ENCODE measurements around the gene ZNF670.
"Not testable (repeated sequence)": the region's sequence is repeated elsewhere in the genome, so short reads cannot be mapped to it uniquely, and the experiment has no call there.

The ZNF670 gene

GRCh38 chr1:247037511-247038320 is 40.9 kb downstream of the ZNF670 start:
- no peak for DNase-seq

DNA sequence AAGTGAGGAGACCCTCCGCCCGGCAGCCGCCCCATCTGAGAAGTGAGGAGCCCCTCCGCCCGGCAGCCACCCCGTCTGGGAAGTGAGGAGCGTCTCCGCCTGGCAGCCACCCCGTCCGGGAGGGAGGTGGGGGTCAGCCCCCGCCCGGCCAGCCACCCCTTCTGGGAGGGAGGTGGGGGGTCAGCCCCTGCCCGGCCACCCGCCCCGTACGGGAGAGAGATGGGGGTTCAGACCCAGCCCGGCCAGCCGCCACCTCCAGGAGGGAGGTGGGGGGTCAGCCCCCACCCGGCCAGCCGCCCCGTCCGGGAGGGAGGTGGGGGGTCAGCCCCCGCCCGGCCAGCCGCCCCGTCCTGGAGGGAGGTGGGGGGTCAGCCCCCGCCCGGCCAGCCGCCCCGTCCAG is 46.3 kb downstream of the ZNF670 start:
- DNase-seq = not testable (repeated sequence)

Data from NCI-H524 (cell line).